ENCODE results near the gene PHKG2.
A peak's percentile ranks its signal among the peaks of the same experiment; 100 is the strongest.
"Not testable (repeated sequence)": the region's sequence is repeated elsewhere in the genome, so short reads cannot be mapped to it uniquely, and the experiment has no call there.

Gene PHKG2

DNA sequence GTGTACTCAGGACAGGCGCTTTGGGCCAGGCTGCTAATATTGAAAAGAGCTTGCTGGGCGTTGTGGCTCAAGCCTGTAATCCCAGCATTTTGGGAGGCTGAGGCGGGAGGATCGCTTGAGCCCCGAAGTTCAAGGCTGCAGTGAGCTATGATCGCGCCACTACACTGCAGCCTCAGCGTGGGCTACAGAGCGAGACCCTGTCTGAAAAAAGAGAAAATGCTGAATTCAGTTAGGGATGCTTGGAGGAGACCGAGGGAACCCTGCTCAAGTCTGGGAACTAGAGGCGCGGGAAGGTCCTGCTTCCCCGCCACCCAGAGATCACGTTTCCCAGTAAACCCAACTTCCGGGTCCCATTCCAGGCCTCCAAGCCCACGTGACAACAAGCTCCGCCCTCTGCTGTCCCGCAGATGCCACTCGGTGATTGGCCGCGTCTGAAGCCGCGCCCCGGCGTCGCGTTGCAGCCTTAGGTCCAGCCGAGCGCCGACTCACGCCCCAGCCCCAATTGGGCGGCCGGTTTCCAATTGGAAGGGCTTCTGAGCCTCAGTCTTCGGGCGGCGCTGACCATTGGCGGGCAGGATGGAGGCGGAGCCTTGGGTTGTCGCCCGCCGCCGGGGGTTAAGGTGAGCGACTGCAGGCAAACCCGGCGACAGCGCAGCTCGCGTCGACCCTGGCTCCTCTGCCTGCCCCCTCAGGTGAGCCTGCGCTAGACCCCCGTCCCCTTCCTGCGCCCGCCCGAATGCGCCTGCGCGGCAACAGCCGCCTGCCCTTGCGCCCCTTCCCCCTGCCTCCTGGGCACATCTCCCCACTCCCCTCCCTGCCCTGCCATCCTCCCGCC lies at the start of gene PHKG2:
Gene PHKG2, plus strand, starts transcription at position 627 of the 835 bp plus-strand sequence. CDS start 396 bp downstream, outside the sequence.
- DNase-seq: peak; percentile 97

GRCh38 chr16:30698816-30699614 lies 49.2 kb upstream of the PHKG2 start, which contains the start of gene SRCAP:
Gene SRCAP, plus strand, starts transcription at chr16:30699171. Its CDS starts 1,654 bp downstream, at chr16:30700825.
- DNase-seq: peak; percentile 83

GRCh38 chr16:30699615-30700099 lies 48.6 kb upstream of the PHKG2 start:
- DNase-seq: no peak

- DNase-seq: no peak
Measured at GRCh38 chr16:30700491-30700890, 47.7 kb upstream of the PHKG2 start.

- no peak for DNase-seq
Measured at GRCh38 chr16:30700971-30701370, 47.3 kb upstream of the PHKG2 start.

DNA sequence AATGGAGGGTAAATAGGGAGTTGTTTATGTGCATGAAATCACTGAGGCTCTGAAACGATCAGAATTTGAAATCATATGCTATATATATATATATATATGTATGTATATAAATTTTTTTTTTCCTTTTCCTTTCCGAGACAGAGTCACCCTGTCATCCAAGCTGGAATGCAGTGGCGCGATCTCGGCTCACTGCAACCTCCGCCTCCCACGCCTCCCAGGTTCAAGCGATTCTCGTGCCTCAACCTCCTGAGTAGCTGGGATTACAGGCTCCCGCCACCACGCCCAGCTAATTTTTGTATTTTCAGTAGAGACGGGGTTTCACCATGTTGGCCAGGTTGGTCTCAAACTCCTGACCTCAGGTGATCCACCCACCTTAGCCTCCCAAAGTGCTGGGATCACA lies 45.2 kb upstream of the PHKG2 start:
- DNase-seq: not testable (repeated sequence)

GRCh38 chr16:30703971-30704370 lies 44.3 kb upstream of the PHKG2 start:
- DNase-seq: no peak

DNA sequence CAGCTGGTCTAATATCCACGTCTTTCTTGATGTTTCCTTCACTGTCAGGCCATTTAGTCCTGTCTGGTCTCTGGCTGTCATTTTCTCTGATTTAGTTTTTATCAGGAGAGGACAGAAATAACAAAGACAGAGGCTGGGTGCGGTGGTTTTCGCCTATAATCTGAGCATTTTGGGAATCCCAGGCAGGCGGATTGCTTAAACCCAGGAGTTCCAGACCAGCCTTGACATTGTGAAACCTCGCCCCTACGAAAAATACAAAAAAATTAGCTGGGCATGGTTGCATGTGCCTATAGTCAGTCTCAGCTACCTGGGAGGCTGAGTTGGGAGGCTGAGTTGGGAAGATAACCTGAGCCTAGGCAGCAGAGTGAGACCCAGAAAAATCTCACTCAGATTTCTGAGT lies 42.2 kb upstream of the PHKG2 start:
- DNase-seq: no peak

GRCh38 chr16:30710971-30711370 lies 37.3 kb upstream of the PHKG2 start:
- no peak for DNase-seq

GRCh38 chr16:30711712-30712111 lies 36.5 kb upstream of the PHKG2 start:
- no peak for DNase-seq

DNA sequence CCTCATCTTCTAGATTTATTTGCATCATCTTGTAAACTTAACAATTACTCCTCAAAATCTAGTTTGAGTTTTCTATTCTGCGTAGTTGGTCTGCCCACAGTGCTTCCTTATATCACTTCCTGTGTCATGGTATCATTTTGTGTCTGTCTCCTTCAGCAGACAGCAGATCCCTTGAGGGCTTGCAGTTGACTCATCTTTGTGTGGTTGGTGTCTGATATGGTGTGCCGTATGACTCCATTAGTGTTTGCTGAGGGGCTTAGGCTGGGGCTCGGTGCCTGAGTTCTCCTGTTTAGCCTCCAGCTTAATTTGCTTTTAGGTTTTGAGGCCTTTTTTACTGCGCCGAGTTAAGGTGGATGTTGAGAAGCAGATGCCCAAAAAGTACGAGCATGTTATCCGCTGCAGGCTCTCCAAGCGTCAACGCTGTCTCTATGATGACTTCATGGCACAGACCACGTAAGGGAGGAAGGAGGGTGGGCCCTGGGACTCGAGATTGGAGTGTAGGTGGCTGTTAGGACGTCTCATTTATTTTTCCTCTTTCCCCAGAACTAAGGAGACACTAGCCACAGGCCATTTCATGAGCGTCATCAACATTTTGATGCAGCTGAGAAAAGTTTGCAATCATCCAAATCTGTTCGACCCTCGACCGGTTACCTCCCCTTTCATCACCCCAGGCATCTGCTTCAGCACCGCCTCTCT lies 32.3 kb upstream of the PHKG2 start:
- DNase-seq: peak; percentile 56

GRCh38 chr16:30720086-30720485 lies 28.1 kb upstream of the PHKG2 start:
- DNase-seq: no peak

- DNase-seq: no peak
Measured at GRCh38 chr16:30720694-30721093, 27.5 kb upstream of the PHKG2 start.

- no peak for DNase-seq
Measured at GRCh38 chr16:30721167-30721566, 27.1 kb upstream of the PHKG2 start.

DNA sequence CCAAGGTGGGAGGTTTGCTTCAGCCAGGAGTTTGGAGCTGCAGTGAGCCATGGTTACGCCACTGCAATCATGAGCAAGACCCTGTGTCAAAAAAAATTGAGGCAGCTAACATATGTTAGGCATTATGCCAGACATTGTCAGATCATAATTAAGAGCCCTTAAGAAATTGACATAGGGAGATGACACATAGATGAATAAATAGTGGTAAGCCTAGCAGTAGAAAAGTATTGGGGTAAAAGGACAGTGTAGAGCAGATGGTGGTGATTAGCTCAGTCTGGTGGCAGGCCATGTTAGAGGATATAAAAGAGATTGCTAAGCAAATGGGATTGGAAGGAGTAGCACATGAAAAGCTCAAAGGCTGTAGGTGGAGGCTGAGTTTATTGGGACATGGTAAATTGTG lies 26.6 kb upstream of the PHKG2 start:
- DNase-seq: no peak

GRCh38 chr16:30722443-30722842 lies 25.8 kb upstream of the PHKG2 start:
- no peak for DNase-seq

- DNase-seq: no peak
Measured at GRCh38 chr16:30722916-30723315, 25.3 kb upstream of the PHKG2 start.

GRCh38 chr16:30723725-30724355 lies 24.4 kb upstream of the PHKG2 start:
- no peak for DNase-seq

DNA sequence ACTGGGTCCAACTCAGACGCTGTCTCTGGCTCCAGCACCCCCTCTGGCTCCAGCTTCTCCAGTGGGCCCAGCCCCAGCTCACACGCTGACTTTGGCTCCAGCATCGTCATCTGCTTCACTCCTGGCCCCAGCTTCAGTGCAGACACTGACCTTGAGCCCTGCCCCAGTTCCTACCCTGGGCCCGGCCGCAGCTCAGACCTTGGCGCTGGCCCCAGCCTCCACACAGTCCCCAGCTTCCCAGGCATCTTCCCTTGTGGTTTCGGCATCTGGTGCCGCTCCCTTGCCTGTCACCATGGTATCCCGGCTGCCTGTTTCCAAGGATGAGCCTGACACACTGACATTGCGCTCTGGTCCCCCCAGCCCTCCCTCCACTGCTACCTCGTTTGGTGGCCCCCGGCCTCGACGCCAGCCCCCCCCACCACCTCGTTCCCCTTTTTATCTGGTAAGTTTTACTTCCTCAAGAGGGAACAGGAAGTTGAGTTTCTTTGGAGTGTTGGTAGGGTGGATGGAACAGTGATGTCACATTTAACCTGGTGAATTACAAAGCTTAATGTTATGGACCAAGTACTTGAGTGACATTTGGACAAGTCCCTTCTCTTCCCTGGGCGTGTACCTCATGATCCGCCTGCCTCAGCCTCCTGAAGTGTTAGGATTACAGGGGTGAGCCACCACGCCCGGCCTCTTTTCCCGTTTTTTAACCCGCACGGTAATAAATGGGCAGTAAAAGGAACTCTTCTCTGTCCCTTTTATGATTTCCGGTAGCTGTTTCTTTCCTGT lies 23.4 kb upstream of the PHKG2 start:
- DNase-seq: peak; percentile 34

DNA sequence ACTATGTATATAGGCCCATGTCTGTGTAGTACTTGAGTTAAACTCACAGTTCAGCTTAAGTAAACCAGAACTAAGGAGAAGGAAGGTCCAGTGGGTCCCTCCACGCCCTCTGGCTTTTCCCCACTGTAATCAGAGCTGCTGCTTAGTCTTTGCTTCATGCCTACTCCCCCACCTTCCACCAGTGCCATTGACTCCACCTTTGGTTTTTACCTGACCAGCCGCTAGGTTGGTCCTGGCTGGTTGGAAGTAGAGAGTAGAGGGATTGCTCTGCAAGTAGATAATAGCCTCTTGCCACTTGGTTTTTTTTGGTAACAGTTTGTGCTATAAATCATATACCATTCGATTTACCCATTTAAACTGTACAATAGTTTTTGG lies 22.8 kb upstream of the PHKG2 start:
- DNase-seq: no peak

- DNase-seq: no peak
Measured at GRCh38 chr16:30728321-30728720, 19.9 kb upstream of the PHKG2 start.
